Measurements from ENCODE around the gene PDPN. TPM values are rescaled to one million over a fixed set of nuclear protein-coding genes. Genes with fewer than 3 reads are reported as not detected.

Gene PDPN
- total and polyA plus RNA-seq, 9 of the 15 experiments (the other 6 are each of a cell fraction or from before 2014, with no cell fraction given), result 0.11 TPM; not detected in 8

DNA sequence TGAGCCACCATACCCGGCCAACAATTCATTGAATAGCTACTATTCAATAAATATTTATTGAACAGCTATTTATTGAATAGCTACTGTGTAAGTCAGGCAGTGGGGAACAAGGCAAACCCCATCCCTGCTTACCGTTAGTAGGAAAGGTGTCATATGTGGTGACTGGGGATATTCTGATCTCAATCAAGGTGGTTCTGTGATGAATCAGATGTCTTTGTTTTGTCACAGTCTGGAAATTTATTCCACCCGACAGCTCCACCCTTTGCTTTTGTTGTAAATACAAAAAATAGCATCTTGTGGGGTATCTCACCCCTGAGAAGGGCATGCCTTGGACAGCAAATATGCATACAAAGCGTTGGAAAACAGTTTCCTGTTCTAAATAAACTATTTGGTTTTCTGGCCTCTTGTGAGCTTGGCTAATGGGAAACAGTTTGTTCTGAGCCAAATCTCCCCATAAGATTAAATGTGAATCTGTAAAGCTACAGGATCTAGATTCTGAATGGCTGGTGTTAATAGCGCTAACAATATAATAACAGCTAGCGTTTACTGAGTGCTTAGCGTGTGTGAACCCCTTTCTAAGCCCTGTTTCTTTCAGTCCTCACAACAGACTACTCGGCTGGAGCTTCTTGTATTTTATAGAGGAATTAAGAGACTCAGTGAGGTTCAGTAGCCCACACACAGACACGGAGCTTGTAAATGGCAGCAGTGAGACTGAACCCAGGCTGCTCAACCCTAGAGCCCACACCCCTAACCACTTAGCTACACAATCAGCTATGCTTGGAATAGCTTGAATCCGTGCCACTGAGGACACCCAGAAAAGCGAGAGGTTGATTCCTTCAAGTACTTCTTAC is 5.5 kb downstream of the PDPN start:
- ChIA-PET CTCF (ENCODE audit: low intra/inter-chr PET ratio) (no interaction called here), POLR2A (interaction anchor here (2.1 kb wide), 1 partner anchor 10 kb away, joined by 7 read pairs; no protein-coding TSS in a partner anchor)
- no peak for FAIRE-seq
- WGBS (ENCODE audit: insufficient coverage, low coverage, missing lambda C conversion rate), result 4% methylated on average over 11 of the region's 11 CpGs
- Histone ChIP-seq H4K20me1 (replicated peaks; ENCODE audit: control insufficient read depth, insufficient read depth, low read length) (no peaks in the 10 kb centered on the region), H3K9ac (ENCODE audit: insufficient read depth in 1 of 2, low read depth in 2 of 2, low read length in 2 of 2) (no peak overlapping the region), H3K9me3 (replicated peaks; ENCODE audit: control insufficient read depth, insufficient read depth, low read depth, low read length) (no peaks in the 10 kb centered on the region), H2AFZ (ENCODE audit: low read depth, low read length) (no peak overlapping the region), H3K36me3 (ENCODE audit: control insufficient read depth, insufficient read depth, low read length) (no peaks in the 10 kb centered on the region), H3K27ac (ENCODE audit: extremely low read depth, low read depth, low read length) (no peak overlapping the region), H3K9me1 (ENCODE audit: control insufficient read depth, insufficient read depth, low read length) (no peaks in the 10 kb centered on the region), H3K4me2 (ENCODE audit: insufficient read depth, low read length) (no peak overlapping the region), H3K27me3 (ENCODE audit: control insufficient read depth in 2 of 2, insufficient read depth in 2 of 2, low read length in 2 of 2) (peaks cover 40 to 60% of the 10 kb centered on the region in 2 experiments), H3K4me1 (replicated peaks in 1 of 2; ENCODE audit: control insufficient read depth in 2 of 2, insufficient read depth in 2 of 2, low read length in 2 of 2) (no peaks in the 10 kb centered on the region; a peak in 1 of 5 replicates), H3K79me2 (ENCODE audit: control insufficient read depth, insufficient read depth, low read length) (no peaks in the 10 kb centered on the region), H3K4me3 (no peak overlapping the region)
- in situ Hi-C loops (cut with MboI), result no loop called here
- no peak for ATAC-seq
- no TSS peak for BruUV-seq (replicated peaks)
- intact Hi-C loops (cut with micrococcal nuclease), result no loop called here
- TF ChIP-seq CHD1 (IDR thresholded peaks at IDR 0.05; ENCODE audit: low read length) (no peak), KAT7 (CRISPR knock-in tag; IDR thresholded peaks at IDR 0.05; ENCODE audit: borderline replicate concordance) (no peak), RFX7 (CRISPR knock-in tag; IDR thresholded peaks at IDR 0.05) (no peak), TCF7 (IDR thresholded peaks at IDR 0.05; ENCODE audit: borderline replicate concordance) (no peak)
- TF ChIP-seq, protein P1, sequence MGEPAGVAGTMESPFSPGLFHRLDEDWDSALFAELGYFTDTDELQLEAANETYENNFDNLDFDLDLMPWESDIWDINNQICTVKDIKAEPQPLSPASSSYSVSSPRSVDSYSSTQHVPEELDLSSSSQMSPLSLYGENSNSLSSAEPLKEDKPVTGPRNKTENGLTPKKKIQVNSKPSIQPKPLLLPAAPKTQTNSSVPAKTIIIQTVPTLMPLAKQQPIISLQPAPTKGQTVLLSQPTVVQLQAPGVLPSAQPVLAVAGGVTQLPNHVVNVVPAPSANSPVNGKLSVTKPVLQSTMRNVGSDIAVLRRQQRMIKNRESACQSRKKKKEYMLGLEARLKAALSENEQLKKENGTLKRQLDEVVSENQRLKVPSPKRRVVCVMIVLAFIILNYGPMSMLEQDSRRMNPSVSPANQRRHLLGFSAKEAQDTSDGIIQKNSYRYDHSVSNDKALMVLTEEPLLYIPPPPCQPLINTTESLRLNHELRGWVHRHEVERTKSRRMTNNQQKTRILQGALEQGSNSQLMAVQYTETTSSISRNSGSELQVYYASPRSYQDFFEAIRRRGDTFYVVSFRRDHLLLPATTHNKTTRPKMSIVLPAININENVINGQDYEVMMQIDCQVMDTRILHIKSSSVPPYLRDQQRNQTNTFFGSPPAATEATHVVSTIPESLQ (CRISPR knock-in tag; IDR thresholded peaks at IDR 0.05), result no peak
- DNase-seq (ENCODE audit: extremely low read depth in 1 of 4, low spot score in 3 of 4), result no peak

Measured in K562 (cell line).